ACC112 (cell line): ENCODE data around the gene EHBP1.

ENCODE experiments used
- H2AFZ ChIP-seq: fragments of 200-600 bp; sonication (generic); one replicate; pipeline ENCODE4 v1.6.0; 2017; ENCODE audit warnings: antibody characterized with exemption, low read length; ENCODE audit not compliant: unreplicated experiment
- H3K27ac ChIP-seq: fragments of 200-600 bp; sonication (generic); 2 replicates; pipeline ENCODE4 v1.5.1; 2014; ENCODE audit warnings: low read depth, mild to moderate bottlenecking, antibody characterized with exemption, low read length, moderate library complexity
- H3K27me3 ChIP-seq: fragments of 200-600 bp; sonication (generic); 2 replicates; pipeline ENCODE4 v1.6.1; 2014; ENCODE audit warnings: mild to moderate bottlenecking, antibody characterized with exemption, low read length, moderate library complexity, mixed read lengths; ENCODE audit not compliant: insufficient read depth
- H3K36me3 ChIP-seq: fragments of 200-600 bp; sonication (generic); 2 replicates; pipeline ENCODE4 v1.6.1; 2016; ENCODE audit warnings: mild to moderate bottlenecking, antibody characterized with exemption, low read length, moderate library complexity, mixed read lengths; ENCODE audit not compliant: insufficient read depth
- H3K4me1 ChIP-seq: fragments of 200-600 bp; sonication (generic); one replicate; pipeline ENCODE4 v1.6.1; 2016; ENCODE audit warnings: low read length, mixed read lengths; ENCODE audit not compliant: insufficient read depth, unreplicated experiment, control insufficient read depth
- H3K4me3 ChIP-seq: fragments of 200-600 bp; sonication (generic); 2 replicates; pipeline ENCODE4 v1.5.1; 2014; ENCODE audit warnings: mild to moderate bottlenecking, low read depth, low read length
- H3K79me2 ChIP-seq: fragments of 200-600 bp; sonication (generic); one replicate; pipeline ENCODE4 v1.6.0; 2016; ENCODE audit warnings: low read length; ENCODE audit not compliant: control insufficient read depth, unreplicated experiment, insufficient read depth

The EHBP1 gene

DNA sequence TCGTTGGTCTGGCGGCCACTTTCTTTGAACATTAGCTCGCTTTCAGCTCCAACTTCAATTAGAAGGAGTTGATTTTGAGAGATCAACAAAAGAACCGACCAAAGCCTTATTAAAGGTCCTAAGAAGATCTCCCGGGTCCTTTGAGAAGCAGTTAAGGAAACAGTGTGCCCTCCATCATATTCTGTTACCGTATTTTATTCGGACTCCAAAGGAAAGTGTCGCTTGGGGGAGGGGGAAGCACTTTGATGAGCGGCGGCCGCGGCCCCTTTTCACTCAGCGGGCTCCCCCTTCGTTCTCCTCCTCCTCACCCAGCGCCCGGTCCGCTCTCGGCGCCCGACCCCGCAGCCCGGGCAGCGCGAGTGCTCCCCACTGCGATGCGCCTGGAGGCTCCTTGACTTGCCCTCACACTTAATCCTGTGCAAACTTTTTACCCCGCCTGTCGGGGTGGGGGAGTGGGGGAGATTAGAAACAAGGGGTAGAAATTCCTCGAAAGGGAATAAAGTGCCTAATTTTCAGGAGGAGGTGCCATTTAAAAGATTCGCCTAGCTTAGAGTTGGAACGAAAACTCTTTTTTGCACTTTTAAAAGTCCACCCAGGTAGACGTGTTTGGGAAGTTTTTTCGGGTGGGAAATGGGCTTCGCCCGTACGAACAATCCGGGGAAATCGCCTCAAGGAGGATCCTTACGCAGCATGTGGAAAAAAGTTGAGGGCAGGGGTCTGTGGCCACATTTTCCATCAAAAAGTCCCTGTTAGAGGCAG lies 343.9 kb downstream of the EHBP1 start:
- peaks cover 27% of the 10 kb centered on the region for H3K27me3 ChIP-seq
- H2AFZ ChIP-seq: peak overlapping the region; percentile 39
- H3K36me3 ChIP-seq: 0 out of 2 replicates have a peak, but pooled peaks cover 3% of the 10 kb centered on the region
- H3K79me2 ChIP-seq: no peaks in the 10 kb centered on the region
- peaks cover 8% of the 10 kb centered on the region for H3K4me1 ChIP-seq
- H3K27ac ChIP-seq: no peak overlapping the region
- H3K4me3 ChIP-seq: peak overlapping the region; percentile 82

DNA sequence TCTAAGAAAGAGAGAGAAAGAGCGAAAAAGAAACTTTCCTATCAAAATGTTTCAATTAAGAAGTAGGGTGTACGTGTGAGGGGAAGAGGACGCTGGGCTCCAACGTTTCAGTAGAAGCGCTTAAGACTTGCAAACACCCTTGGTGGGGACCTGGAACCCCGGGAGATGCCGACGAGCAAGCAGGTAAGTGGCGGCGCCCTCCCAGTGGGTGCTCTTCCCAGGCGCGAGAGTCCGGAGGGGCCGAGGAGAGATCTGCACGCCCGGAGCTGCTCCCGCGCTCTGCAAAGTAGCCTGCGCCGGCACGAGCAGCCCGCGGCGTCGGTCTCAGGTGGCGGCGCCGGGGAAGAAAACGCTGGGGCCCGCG lies 344.4 kb downstream of the EHBP1 start:
- Histone ChIP-seq H3K36me3 (0 out of 2 replicates have a peak, but pooled peaks cover 3% of the 10 kb centered on the region), H3K27me3 (peaks cover 33% of the 10 kb centered on the region), H3K27ac (no peak overlapping the region), H3K4me3 (peak overlapping the region; percentile 82), H2AFZ (no peak overlapping the region), H3K79me2 (no peaks in the 10 kb centered on the region), H3K4me1 (peaks cover 8% of the 10 kb centered on the region)

DNA sequence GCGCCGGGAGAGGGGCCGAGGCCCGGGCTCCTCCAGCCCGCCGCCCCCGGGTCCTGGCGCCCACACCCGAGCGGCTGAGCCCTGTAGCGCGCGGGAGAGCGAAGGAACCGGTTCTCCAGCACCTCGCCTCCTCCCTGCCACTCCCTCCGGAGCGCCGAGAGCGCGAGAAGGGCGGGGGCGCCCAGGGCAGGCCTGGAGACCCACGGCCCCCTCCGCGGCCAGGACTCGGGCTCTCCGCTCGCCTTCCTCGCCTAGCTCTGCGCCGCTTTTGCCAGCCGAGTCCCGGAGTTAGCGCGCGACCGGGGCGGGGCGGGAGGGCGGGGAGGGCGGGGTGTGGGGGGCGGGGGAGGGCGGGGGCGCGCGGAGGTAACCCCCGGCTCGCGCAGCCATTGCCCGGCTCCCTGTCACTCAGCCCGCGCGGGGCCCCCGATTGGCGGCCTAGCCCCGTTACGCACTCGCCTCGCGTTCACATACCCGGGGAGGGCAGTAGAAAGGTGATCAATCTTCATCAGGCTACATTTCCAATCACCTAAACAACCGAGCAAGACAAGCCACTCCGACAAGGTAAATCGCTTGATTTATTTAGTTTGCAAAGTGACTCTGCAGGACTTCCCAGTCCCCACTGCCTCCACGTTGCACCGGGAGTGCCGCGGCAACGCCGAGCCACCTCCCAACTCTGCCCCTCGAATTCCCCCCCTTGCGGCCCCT lies 345.0 kb downstream of the EHBP1 start, which contains the start of gene OTX1:
OTX1 (plus strand) TSS at position 497 of the 708 bp plus-strand sequence. CDS start 2,161 bp downstream, outside the sequence.
- Histone ChIP-seq H3K4me1 (peaks cover 8% of the 10 kb centered on the region), H3K4me3 (peak within 1 kb of the TSS; percentile 87), H3K36me3 (0 out of 2 replicates have a peak, but pooled peaks cover 3% of the 10 kb centered on the region), H2AFZ (peak within 1 kb of the TSS; percentile 62), H3K79me2 (no peaks in the 10 kb centered on the region), H3K27ac (no peak within 1 kb of the TSS), H3K27me3 (peaks cover 38% of the 10 kb centered on the region)

DNA sequence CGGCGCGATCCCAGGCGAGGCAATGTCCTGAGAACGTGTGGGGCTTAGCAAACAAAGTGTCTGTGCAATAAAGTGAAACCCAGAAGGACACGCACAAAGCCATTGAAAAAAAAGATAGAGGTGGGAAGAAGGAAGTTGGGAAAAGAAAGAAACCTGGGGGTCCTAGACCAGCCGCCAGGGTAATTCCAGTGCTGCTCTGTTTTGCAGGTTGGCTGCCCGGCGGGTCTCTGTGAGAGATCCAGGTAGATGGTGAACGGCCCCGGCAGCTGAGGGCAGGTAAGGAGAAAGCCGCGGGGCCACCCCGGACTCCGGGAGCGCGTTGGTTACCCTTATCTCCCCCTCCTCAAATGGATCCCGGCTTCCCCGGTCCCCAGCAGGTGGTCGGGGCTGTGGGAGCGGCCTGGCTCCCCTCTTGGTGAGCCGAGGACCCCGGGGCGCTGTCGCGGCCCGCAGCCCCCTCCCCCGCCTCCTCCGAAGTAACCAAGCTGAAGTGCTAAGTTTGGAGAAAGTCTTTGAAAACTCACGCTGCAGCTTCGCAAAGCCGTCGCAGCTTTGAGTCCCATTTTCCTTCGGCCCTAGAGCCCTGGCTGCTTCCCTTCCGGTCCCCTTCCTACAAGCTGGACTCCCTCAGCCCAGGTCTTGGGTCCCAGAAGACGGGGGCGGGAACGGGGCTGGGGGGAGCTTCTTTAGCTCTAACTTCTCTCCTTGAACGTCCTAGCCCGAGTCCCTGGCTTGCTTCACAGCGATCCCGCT lies 345.7 kb downstream of the EHBP1 start:
- Histone ChIP-seq H3K4me3 (peak overlapping the region; percentile 87), H3K4me1 (peaks cover 8% of the 10 kb centered on the region), H2AFZ (peak overlapping the region; percentile 62), H3K36me3 (0 out of 2 replicates have a peak, but pooled peaks cover 3% of the 10 kb centered on the region), H3K79me2 (no peaks in the 10 kb centered on the region), H3K27ac (no peak overlapping the region), H3K27me3 (peaks cover 45% of the 10 kb centered on the region)

DNA sequence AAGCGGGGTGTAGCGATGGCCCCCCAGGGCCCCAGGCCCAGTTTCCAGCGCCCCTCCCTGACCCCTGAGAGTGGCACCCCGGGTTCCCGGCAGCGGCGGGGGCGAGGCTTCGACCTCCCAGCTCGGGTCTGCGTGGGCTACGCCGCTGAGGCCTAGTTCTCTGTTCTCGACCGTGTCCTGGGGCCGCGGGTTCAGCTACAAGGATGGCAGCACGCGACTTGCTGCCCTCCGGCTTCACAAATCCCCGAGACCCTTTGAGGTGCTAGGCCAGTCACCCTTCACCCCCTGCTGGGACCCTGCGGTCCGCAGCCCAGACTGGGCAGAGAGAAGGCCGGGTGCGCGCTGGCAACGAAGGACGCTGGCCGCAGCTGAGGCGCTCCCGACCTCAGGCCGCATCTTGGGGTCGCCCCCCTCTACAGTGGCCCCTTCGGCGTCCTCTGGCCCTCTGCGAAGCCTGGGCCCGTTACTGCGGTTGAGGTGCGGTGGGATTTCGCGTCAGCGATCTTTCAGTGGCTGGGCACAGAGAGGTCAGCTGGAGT lies 346.4 kb downstream of the EHBP1 start:
- Histone ChIP-seq H3K27ac (no peak overlapping the region), H3K27me3 (peaks cover 52% of the 10 kb centered on the region), H3K79me2 (no peaks in the 10 kb centered on the region), H3K4me3 (no peak overlapping the region; the same call in 1 of the 2 replicates), H3K4me1 (peaks cover 8% of the 10 kb centered on the region), H2AFZ (no peak overlapping the region), H3K36me3 (0 out of 2 replicates have a peak, but pooled peaks cover 3% of the 10 kb centered on the region)

DNA sequence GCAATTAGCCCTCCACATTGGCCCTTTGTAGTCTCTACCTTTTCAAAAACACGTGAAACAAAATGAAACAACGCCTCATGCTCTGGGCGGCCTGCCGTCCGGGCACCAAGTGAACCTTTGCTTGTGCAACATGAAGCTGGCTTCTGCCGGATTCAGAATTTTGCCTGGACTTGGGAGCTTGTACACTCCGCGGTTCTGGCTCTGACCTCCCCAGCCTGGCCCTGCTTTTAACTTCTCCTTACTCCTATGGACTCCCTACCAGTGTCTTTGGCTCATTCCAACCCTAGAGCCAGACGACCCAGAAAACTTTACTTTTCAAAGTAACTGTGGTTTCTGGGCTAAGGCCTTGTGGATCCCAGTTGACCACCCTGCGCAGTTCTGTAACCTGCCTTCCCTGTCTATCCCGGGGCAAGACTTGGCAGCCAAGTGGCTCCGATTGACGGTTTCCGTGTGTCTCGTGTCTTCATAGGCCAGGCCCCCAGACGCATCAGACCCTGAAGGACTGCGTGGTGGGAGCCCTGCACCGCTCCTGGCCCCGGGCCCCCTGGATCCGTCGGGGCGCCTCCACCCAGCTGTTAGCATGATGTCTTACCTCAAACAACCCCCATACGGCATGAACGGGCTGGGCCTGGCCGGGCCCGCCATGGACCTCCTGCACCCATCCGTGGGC lies 347.0 kb downstream of the EHBP1 start:
- Histone ChIP-seq H3K36me3 (no peaks in the 10 kb centered on the region), H3K79me2 (no peaks in the 10 kb centered on the region), H3K27me3 (peaks cover 58% of the 10 kb centered on the region), H3K27ac (no peak overlapping the region), H3K4me3 (no peak overlapping the region), H3K4me1 (peaks cover 8% of the 10 kb centered on the region), H2AFZ (no peak overlapping the region)

DNA sequence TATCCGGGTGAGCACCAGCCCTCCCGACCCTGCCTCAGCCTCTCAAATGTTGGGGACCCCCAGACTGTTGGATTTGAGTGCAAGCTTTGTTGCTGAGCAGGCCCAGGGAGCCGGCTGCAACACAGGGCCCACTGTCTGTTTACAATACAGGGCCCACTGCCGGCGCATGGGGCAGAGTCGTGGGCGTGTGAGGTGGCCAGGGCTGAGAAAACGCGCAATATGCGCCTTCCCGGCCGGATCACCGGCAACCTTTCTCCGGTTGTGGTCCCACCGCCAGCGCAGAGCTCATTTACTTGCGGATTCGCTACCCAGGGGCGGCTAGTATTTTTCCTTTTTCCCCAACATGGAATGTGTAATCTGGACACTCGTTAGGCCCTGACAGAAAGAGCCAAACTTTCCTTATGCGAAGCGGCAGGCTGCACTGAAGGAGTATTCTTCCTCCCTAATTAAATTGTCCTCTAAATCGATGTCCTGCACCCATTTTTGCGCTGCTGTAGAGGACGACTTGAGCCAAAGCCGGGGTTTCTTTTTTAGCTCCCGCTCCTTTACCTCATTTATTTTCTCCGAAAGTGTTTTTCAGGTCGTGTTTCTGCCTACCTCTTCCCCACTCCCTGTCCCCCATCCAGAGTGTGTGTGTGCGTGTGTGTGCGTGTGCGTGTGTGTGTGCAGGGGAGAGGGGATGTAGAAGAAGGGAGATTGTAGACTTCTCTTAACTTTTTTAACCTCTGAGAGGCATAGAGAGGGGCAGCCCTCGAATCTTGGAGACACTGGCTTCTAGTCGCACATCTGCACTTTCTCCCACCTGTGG lies 347.8 kb downstream of the EHBP1 start:
- no peaks in the 10 kb centered on the region for H3K36me3 ChIP-seq
- no peak overlapping the region for H3K27ac ChIP-seq

DNA sequence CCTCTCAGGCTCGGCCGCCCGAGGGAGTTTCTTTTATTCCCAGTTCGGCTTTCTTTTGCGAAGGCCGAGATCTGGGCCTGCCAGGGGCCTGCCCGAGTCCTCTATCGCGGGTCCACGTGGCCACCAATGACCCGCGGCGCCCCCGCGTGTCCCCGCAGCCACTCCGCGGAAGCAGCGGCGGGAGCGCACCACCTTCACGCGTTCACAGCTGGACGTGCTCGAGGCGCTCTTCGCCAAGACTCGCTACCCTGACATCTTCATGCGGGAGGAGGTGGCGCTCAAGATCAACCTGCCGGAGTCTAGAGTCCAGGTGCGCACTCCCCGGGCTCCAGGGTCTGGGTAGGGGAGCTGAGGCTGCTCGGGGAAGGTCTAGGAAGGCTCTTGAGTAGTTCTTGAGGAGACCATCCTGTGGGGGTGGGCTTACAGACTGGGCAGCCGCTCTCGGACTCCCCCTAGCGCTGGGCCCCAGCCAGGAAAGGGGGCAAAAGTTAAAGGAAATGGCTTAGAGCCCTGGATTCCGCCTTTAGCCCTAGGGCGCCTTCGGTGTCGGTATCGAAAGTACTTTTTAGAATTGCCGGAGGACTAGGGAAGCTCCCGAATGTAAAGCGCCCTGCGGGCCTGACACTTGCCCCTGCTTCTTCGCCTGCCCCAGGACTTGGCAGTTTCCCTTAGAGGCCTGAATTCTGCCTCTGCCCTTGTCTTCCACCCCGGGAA lies 348.5 kb downstream of the EHBP1 start:
- peaks cover 62% of the 10 kb centered on the region for H3K27me3 ChIP-seq

More for the DNA sequence above, 347.8 kb downstream of the EHBP1 start:
- H3K79me2 ChIP-seq: no peaks in the 10 kb centered on the region
- H3K4me1 ChIP-seq: peaks cover 8% of the 10 kb centered on the region
- peaks cover 62% of the 10 kb centered on the region for H3K27me3 ChIP-seq
- no peak overlapping the region for H3K4me3 ChIP-seq
- no peak overlapping the region for H2AFZ ChIP-seq

DNA sequence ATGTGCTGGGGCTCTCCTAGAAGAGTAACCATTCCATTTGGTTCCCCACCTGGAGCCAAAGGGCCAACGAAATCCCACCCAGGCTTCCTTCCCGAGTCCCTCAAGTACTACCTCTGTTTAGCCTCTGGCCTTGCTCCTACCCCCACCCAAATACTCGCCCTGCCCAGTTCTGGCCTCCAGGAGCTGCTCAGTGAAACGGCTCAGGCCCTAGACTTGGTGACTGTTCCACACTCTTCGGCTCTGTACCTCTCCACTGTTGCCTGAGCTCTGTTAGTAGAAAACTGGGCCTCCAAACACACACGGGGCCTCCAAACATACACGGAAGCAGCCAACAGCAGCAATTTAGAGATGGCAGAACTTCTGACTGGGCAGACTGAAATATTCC lies 349.3 kb downstream of the EHBP1 start:
- H3K79me2 ChIP-seq: no peaks in the 10 kb centered on the region
- peaks cover 5% of the 10 kb centered on the region for H3K4me1 ChIP-seq
- H3K27ac ChIP-seq: no peak overlapping the region
- H3K27me3 ChIP-seq: peaks cover 62% of the 10 kb centered on the region
- H2AFZ ChIP-seq: no peak overlapping the region
- H3K36me3 ChIP-seq: no peaks in the 10 kb centered on the region
- no peak overlapping the region for H3K4me3 ChIP-seq

More for the DNA sequence above, 348.5 kb downstream of the EHBP1 start:
- Histone ChIP-seq H3K4me3 (no peak overlapping the region), H3K79me2 (no peaks in the 10 kb centered on the region), H3K27ac (no peak overlapping the region), H3K4me1 (peaks cover 8% of the 10 kb centered on the region), H3K36me3 (no peaks in the 10 kb centered on the region), H2AFZ (no peak overlapping the region)
